Esophagus mucosa (tissue), 1 donor: ENCODE data around the gene SPDYE17. TPM values are rescaled to one million over a fixed set of nuclear protein-coding genes. Genes with fewer than 3 reads are reported as not detected.

Experiments used
- total RNA-seq: library from RNA; stranded (reverse); gene quantifications from one replicate; pipeline ENCODE4 v1.2.4, GENCODE V29; 2023
- donor health status: DM: yes; HTN: yes; CAD: no.

SPDYE17 gene
- total RNA-seq, 1 donor from 2014 or later = not detected

Other genes starting within 250 kb of the SPDYE17 start
- gene SPDYE18, start 30.2 kb upstream of the SPDYE17 start, total RNA-seq = not detected
- gene CCDC146, start 90.3 kb upstream of the SPDYE17 start, total RNA-seq = 6.7 TPM
- 1.6 TPM for gene FGL2, start 167.5 kb upstream of the SPDYE17 start, total RNA-seq